Cardiac septum (tissue), 1 donor: ENCODE measurements around the gene UQCC5. TPM values are rescaled to one million over a fixed set of nuclear protein-coding genes. Genes with fewer than 3 reads are reported as not detected.

ENCODE experiments used
- DNase-seq: peaks from one replicate; pipeline ENCODE4 v3.0.0-alpha.2; 2020; ENCODE audit warnings: low spot score
- intact Hi-C: fragments of 100-400 bp; cut with DNase I; formaldehyde crosslinking; loops from one replicate; pipeline ENCODE4 v1.14.0; 2022
- total RNA-seq: library from RNA; stranded (reverse); fragmentation: NEBNext Ultra II Directional; extraction: Animal tissue kit (Norgen Biotek cat#: 25700); gene quantifications from one replicate; pipeline ENCODE4 v1.2.1, GENCODE V29; 2021
- donor health status: DM: no; HTN: no; CAD: no.

The UQCC5 gene
- total RNA-seq, 1 donor from 2014 or later = 52.9 TPM

GRCh38 chr3:52502808-52503350 lies 33.5 kb upstream of the UQCC5 start:
- intact Hi-C loops = no loop called here

GRCh38 chr3:52503788-52504424 lies 32.5 kb upstream of the UQCC5 start:
- DNase-seq = no peak
- intact Hi-C loops = no loop called here

More at GRCh38 chr3:52502808-52503350, 33.5 kb upstream of the UQCC5 start:
- DNase-seq = no peak

GRCh38 chr3:52504977-52505376 lies 31.4 kb upstream of the UQCC5 start:
- DNase-seq = no peak
- intact Hi-C loops = no loop called here

- intact Hi-C loops = no loop called here
- DNase-seq = no peak
Observed at GRCh38 chr3:52506266-52506966, 30.0 kb upstream of the UQCC5 start.

- intact Hi-C loops = no loop called here
- no peak for DNase-seq
Observed at GRCh38 chr3:52507359-52507758, 29.0 kb upstream of the UQCC5 start.

GRCh38 chr3:52509753-52510328 lies 26.6 kb upstream of the UQCC5 start:
- no peak for DNase-seq

GRCh38 chr3:52511509-52511908 lies 24.9 kb upstream of the UQCC5 start:
- intact Hi-C loops = no loop called here
- DNase-seq = no peak

More at GRCh38 chr3:52509753-52510328, 26.6 kb upstream of the UQCC5 start:
- intact Hi-C loops = no loop called here

- no peak for DNase-seq
- intact Hi-C loops = no loop called here
Observed at GRCh38 chr3:52512105-52512504, 24.3 kb upstream of the UQCC5 start.

GRCh38 chr3:52512727-52513126 lies 23.7 kb upstream of the UQCC5 start:
- intact Hi-C loops = no loop called here
- DNase-seq = no peak

GRCh38 chr3:52513281-52513680 lies 23.1 kb upstream of the UQCC5 start:
- intact Hi-C loops = no loop called here
- no peak for DNase-seq

GRCh38 chr3:52514576-52514975 lies 21.8 kb upstream of the UQCC5 start:
- intact Hi-C loops = no loop called here
- DNase-seq = no peak

- intact Hi-C loops = no loop called here
- DNase-seq = no peak
Observed at GRCh38 chr3:52515192-52515591, 21.2 kb upstream of the UQCC5 start.

- DNase-seq = no peak
- intact Hi-C loops = no loop called here
Observed at GRCh38 chr3:52516509-52517195, 19.8 kb upstream of the UQCC5 start.

GRCh38 chr3:52517796-52518722 lies 18.3 kb upstream of the UQCC5 start:
- no peak for DNase-seq

GRCh38 chr3:52518723-52519444 lies 17.5 kb upstream of the UQCC5 start:
- intact Hi-C loops = no loop called here
- no peak for DNase-seq

More at GRCh38 chr3:52517796-52518722, 18.3 kb upstream of the UQCC5 start:
- intact Hi-C loops = no loop called here

GRCh38 chr3:52519445-52520140 lies 16.8 kb upstream of the UQCC5 start:
- intact Hi-C loops = no loop called here
- DNase-seq = no peak

- DNase-seq = no peak
- intact Hi-C loops = no loop called here
Observed at GRCh38 chr3:52520141-52520667, 16.2 kb upstream of the UQCC5 start.
